GM12878 (cell line): ENCODE results near the gene NLGN1. TPM values are rescaled to one million over a fixed set of nuclear protein-coding genes. Genes with fewer than 3 reads are reported as not detected.

Source experiments
- ATAC-seq: fragments of 200-7000 bp; cut with Tn5 transposase; 3 replicates; pipeline ENCODE4 v1.9.1; 2020; ENCODE audit warnings: mild to moderate bottlenecking, moderate library complexity
- BruUV-seq: library from RNA; stranded (reverse); fragments of 400-500 nt; replicated peaks from 2 replicates; lab custom pipeline; 2021; lab: Mats Ljungman, UMichigan
- CTCF ChIA-PET: fragments of 300-600 bp; sonication (Branson Sonifier 250); formaldehyde crosslinking; extraction: SDS; loops from one replicate; lab custom pipeline; 2021; ENCODE audit warnings: inconsistent platforms; lab: Yijun Ruan, JAX
- POLR2A ChIA-PET: fragments of 350-600 bp; formaldehyde crosslinking; extraction: SDS; loops from one replicate; lab custom pipeline; 2021; ENCODE audit warnings: inconsistent platforms; lab: Charles Lee
- RAD21 ChIA-PET: fragments of 300-600 bp; sonication (Branson Sonifier 250); formaldehyde crosslinking; loops from one replicate; lab custom pipeline; 2023; ENCODE audit warnings: antibody characterized with exemption; ENCODE audit not compliant: unreplicated experiment; lab: Charles Lee
- SMC1A ChIA-PET: fragments of 300-600 bp; sonication (Branson Sonifier 250); formaldehyde crosslinking; loops from one replicate; lab custom pipeline; 2023; ENCODE audit not compliant: unreplicated experiment, uncharacterized antibody; lab: Charles Lee
- DNase-seq: peaks from one replicate; pipeline ENCODE4 v3.0.0-alpha.2; 2011; ENCODE audit warnings: low read depth, low spot score
- FAIRE-seq: peaks from 3 replicates; lab custom pipeline; 2011; peaks lifted over from hg19 to GRCh38; lab: Jason Lieb, UNC
- H2AFZ ChIP-seq: 2 replicates; pipeline ENCODE4 v1.6.0; 2011; ENCODE audit warnings: low read depth, low read length, control low read depth; ENCODE audit not compliant: control insufficient read depth
- H3K27ac ChIP-seq: 2 replicates; pipeline ENCODE4 v1.5.1; 2011; ENCODE audit warnings: control low read depth; ENCODE audit not compliant: control insufficient read depth, insufficient read depth
- H3K27me3 ChIP-seq, 2 experiments: replicated peaks in 1 of 2; 2 replicates each; pipeline versions ENCODE4 v1.6.0 to v1.6.1; 2011; ENCODE audit warnings: low read length in 1 of 2; ENCODE audit not compliant: control insufficient read depth in 2 of 2, insufficient read depth in 2 of 2
- H3K36me3 ChIP-seq, 2 experiments: 2 replicates each; pipeline ENCODE4 v1.5.1; 2011; ENCODE audit warnings: low read length in 1 of 2; ENCODE audit not compliant: control insufficient read depth in 2 of 2, insufficient read depth in 2 of 2
- H3K4me1 ChIP-seq: 2 replicates; pipeline ENCODE4 v1.6.1; 2011; ENCODE audit warnings: mild to moderate bottlenecking, low read length, moderate library complexity, mixed read lengths; ENCODE audit not compliant: control insufficient read depth, insufficient read depth
- H3K4me2 ChIP-seq: 2 replicates; pipeline ENCODE4 v1.6.0; 2011; ENCODE audit warnings: control low read depth; ENCODE audit not compliant: control insufficient read depth, insufficient read depth
- H3K4me3 ChIP-seq: fragments of 200-600 bp; sonication (generic); 2 replicates; pipeline ENCODE4 v1.5.1; 2016
- H3K79me2 ChIP-seq: 2 replicates; pipeline ENCODE4 v1.6.0; 2011; ENCODE audit warnings: low read length; ENCODE audit not compliant: control insufficient read depth, insufficient read depth
- H3K9ac ChIP-seq: 2 replicates; pipeline ENCODE4 v1.8.0; 2011; ENCODE audit warnings: low read length, control low read depth, mixed read lengths; ENCODE audit not compliant: control insufficient read depth, insufficient read depth
- H3K9me3 ChIP-seq: replicated peaks from 3 replicates; pipeline ENCODE4 v1.5.1; 2011; ENCODE audit warnings: mild to moderate bottlenecking, low read length; ENCODE audit not compliant: control insufficient read depth, insufficient read depth
- H4K20me1 ChIP-seq: 2 replicates; pipeline ENCODE4 v1.6.0; 2011; ENCODE audit not compliant: control insufficient read depth, insufficient read depth
- CBX5 ChIP-seq: sonication (generic); IDR thresholded peaks from 2 replicates; pipeline ENCODE4 v1.6.1; 2016; ENCODE audit warnings: low read depth, moderate library complexity, mild to moderate bottlenecking, inconsistent platforms
- DPF2 ChIP-seq: fragments of 450-650 bp; IDR thresholded peaks from 2 replicates; pipeline ENCODE4 v1.6.1; 2017; ENCODE audit warnings: mild to moderate bottlenecking
- EGR1 ChIP-seq, 2 experiments: IDR thresholded peaks; 1 replicate in 1 of 2; 2 replicates in 1 of 2; pipeline ENCODE4 v1.6.1; 2011 to 2012; ENCODE audit warnings: low read depth in 2 of 2, low read length in 2 of 2, borderline replicate concordance in 1 of 2, mild to moderate bottlenecking in 1 of 2, moderate library complexity in 1 of 2
- HDAC6 ChIP-seq: fragments of 200-600 bp; sonication (generic); IDR thresholded peaks from one replicate; pipeline ENCODE4 v1.8.0; 2017; ENCODE audit warnings: antibody characterized with exemption; ENCODE audit not compliant: unreplicated experiment
- MAX ChIP-seq: IDR thresholded peaks from 2 replicates; pipeline ENCODE4 v1.6.1; 2012; ENCODE audit warnings: low read depth, low read length, improper control_type of control experiment
- MTA3 ChIP-seq: IDR thresholded peaks from 2 replicates; pipeline ENCODE4 v1.6.1; 2012; ENCODE audit warnings: low read length, inconsistent platforms, borderline replicate concordance
- MYB ChIP-seq: fragments of 150-350 bp; IDR thresholded peaks from 2 replicates; pipeline ENCODE4 v1.6.1; 2014; ENCODE audit warnings: mild to moderate bottlenecking, low read depth, low read length, borderline replicate concordance
- NFYB ChIP-seq: IDR thresholded peaks from 2 replicates; pipeline ENCODE4 v1.6.1; 2011; ENCODE audit warnings: low read depth, mild to moderate bottlenecking, low read length, improper control_type of control experiment, moderate library complexity; ENCODE audit not compliant: insufficient read depth
- POLR2A ChIP-seq: IDR thresholded peaks from 2 replicates; pipeline ENCODE4 v1.6.1; 2011; ENCODE audit warnings: low read depth, mild to moderate bottlenecking, low read length
- RFX5 ChIP-seq: IDR thresholded peaks from 2 replicates; pipeline ENCODE4 v1.6.1; 2011; ENCODE audit warnings: low read depth, low read length, improper control_type of control experiment
- STAT3 ChIP-seq: IDR thresholded peaks from 2 replicates; pipeline ENCODE4 v1.6.1; 2011; ENCODE audit warnings: low read depth, low read length, improper control_type of control experiment
- TCF7 ChIP-seq: IDR thresholded peaks from 2 replicates; pipeline ENCODE4 v1.6.1; 2014; ENCODE audit warnings: antibody characterized with exemption, borderline replicate concordance
- USF1 ChIP-seq: IDR thresholded peaks from 2 replicates; pipeline ENCODE4 v1.6.1; 2011; ENCODE audit warnings: borderline replicate concordance, low read depth, mild to moderate bottlenecking, moderate library complexity, mixed read lengths, low read length; ENCODE audit not compliant: insufficient read depth; ENCODE audit errors: extremely low read length
- ZBTB40 ChIP-seq: fragments of 450-650 bp; IDR thresholded peaks from 2 replicates; pipeline ENCODE4 v1.6.1; 2016; ENCODE audit warnings: mild to moderate bottlenecking, moderate library complexity, borderline replicate concordance
- WGBS: methylation state at CpG from one replicate; pipeline ENCODE4 v1.1.6; 2016; ENCODE audit warnings: low lambda C conversion rate; ENCODE audit not compliant: insufficient replicate concordance, insufficient coverage; ENCODE audit errors: missing lambda C conversion rate; 5-methylcytosine and 5-hydroxymethylcytosine counted together
- in situ Hi-C: fragments of 300-500 bp; cut with MboI; formaldehyde crosslinking; loops from 9 replicates; pipeline ENCODE4 v1.14.3; 2018; ENCODE audit warnings: mixed read lengths
- intact Hi-C: fragments of 100-400 bp; cut with micrococcal nuclease; formaldehyde crosslinking; loops from one replicate; pipeline ENCODE4 v1.14.2; 2022; ENCODE audit not compliant: unreplicated experiment
- polyA plus RNA-seq, 11 experiments: library from polyadenylated mRNA; depleted of rRNA in 4 of 11; unstranded in 6 of 11; stranded (reverse) in 5 of 11; fragments of >200 nt; fragmentation: Nextera tagmentation in 4 of 11; fragmentation: Illumina TruSeq in 1 of 11; extraction: Ambion mirVana in 4 of 11; extraction: Trizol in 1 of 11; gene quantifications; 1 replicate in 1 of 11; 2 replicates in 10 of 11; pipeline versions ENCODE4 v1.2.1 to v1.2.3, GENCODE V29; 2011 to 2016; ENCODE audit warnings: inconsistent platforms in 2 of 11, missing spikeins in 2 of 11, low read depth in 1 of 11
- total RNA-seq, 4 experiments: library from RNA; depleted of rRNA in 3 of 4; stranded (reverse); fragments of >200 nt in 3 of 4; fragmentation: Illumina TruSeq in 1 of 4; extraction: Trizol in 1 of 4; gene quantifications; 2 replicates each; pipeline versions ENCODE4 v1.2.1 to v1.2.3, GENCODE V29; 2013 to 2021

NLGN1 gene
- total and polyA plus RNA-seq, 10 of the 15 experiments (the other 5 are each of a cell fraction or from before 2014, with no cell fraction given), result not detected

DNA sequence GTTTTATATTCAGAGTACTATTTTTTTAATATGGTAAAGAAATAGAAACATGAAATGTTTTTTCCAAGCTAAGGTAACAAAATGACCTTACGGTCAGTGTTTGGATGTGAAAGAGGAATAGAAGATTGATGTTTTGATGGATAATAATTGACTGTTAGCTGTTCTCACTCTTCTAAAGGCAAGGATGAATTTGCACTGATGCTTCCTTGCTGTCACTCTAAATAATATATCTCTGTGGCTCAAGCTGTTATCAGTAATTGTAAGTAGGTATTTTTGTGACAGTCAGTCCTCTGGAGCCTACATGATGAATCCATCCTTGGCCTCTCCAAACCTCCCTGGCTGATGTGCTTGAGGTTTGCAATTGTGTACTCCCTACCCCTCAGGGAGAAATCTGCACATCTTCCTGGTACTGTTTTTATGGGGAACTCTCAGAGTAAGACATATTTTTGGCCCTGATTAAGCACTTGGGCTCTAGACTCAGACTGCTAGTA lies 283.7 kb downstream of the NLGN1 start:
- SMC1A ChIA-PET, result no interaction called here
- CTCF ChIA-PET, result no interaction called here
- RAD21 ChIA-PET, result no interaction called here
- TF ChIP-seq RFX5 (no peak), MYB (no peak), POLR2A (no peak), STAT3 (no peak), NFYB (no peak), CBX5 (no peak), USF1 (no peak)
- H3K4me2 ChIP-seq, result no peak overlapping the region
- intact Hi-C loops (no loop called here), in situ Hi-C loops (no loop called here)
- H4K20me1 ChIP-seq, result no peaks in the 10 kb centered on the region
- 100% methylated on average over 1 of the region's 1 CpG for WGBS
- H3K4me3 ChIP-seq, result no peak overlapping the region
- H3K36me3 ChIP-seq, result no peaks in the 10 kb centered on the region
- H3K9ac ChIP-seq, result no peak overlapping the region
- H3K9me3 ChIP-seq, result no peaks in the 10 kb centered on the region
- H3K27me3 ChIP-seq, result no peaks in the 10 kb centered on the region
- no peaks in the 10 kb centered on the region for H3K4me1 ChIP-seq
- no peak overlapping the region for H2AFZ ChIP-seq
- no TSS peak for BruUV-seq
- DNase-seq, result no peak
- H3K27ac ChIP-seq, result no peak overlapping the region
- ATAC-seq, result no peak
- H3K79me2 ChIP-seq, result no peaks in the 10 kb centered on the region
- POLR2A ChIA-PET, result no interaction called here
- no peak for FAIRE-seq

DNA sequence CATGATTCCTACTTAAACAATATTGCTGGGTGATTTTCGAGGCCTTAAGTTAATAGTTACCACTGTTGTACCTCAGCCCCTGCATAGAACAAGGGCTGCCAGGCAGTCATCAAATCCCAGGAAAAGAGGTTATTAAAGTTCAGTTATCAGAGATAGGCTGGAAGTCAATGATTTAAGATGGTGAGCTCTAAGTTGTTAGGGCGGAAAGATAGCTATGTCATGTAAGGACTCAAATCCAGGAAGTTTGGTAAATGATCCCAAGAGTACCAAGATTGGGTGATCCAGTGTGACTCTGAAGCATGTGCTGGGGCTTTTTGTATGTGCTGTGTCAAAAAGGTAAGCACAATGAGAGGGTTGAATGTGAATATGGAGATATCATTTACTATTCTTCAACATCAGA lies 287.9 kb downstream of the NLGN1 start:
- H3K9me3 ChIP-seq, result no peaks in the 10 kb centered on the region
- in situ Hi-C loops (no loop called here), intact Hi-C loops (no loop called here)
- 18% methylated on average over 2 of the region's 2 CpGs for WGBS
- no peak for ATAC-seq
- no peak overlapping the region for H3K27ac ChIP-seq
- H3K36me3 ChIP-seq, result no peaks in the 10 kb centered on the region
- ChIA-PET CTCF (no interaction called here), SMC1A (interaction anchor here (1.8 kb wide), 1 partner anchor 11 kb away, joined by 5 read pairs; no protein-coding TSS in a partner anchor), RAD21 (no interaction called here), POLR2A (no interaction called here)
- H3K79me2 ChIP-seq, result no peaks in the 10 kb centered on the region
- no peak overlapping the region for H2AFZ ChIP-seq
- BruUV-seq, result no TSS peak
- FAIRE-seq, result no peak
- H3K4me3 ChIP-seq, result no peak overlapping the region
- H3K27me3 ChIP-seq, result no peaks in the 10 kb centered on the region
- DNase-seq, result no peak
- H3K9ac ChIP-seq, result no peak overlapping the region
- no peaks in the 10 kb centered on the region for H4K20me1 ChIP-seq
- H3K4me1 ChIP-seq, result no peaks in the 10 kb centered on the region
- no peak overlapping the region for H3K4me2 ChIP-seq
- TF ChIP-seq HDAC6, result no peak
- no peak for TF ChIP-seq ZBTB40
- TF ChIP-seq EGR1 (IDR thresholded peaks at IDR 0.05; ENCODE audit: borderline replicate concordance in 1 of 2, low read depth in 2 of 2, low read length in 2 of 2), result no peak
- no peak for TF ChIP-seq MAX
- no peak for TF ChIP-seq TCF7
- TF ChIP-seq MTA3, result no peak
- no peak for TF ChIP-seq DPF2
